ENCODE measurements around the gene MYBPHL. TPM values are rescaled to one million over a fixed set of nuclear protein-coding genes. Genes with fewer than 3 reads are reported as not detected.
"Not testable (repeated sequence)": the region's sequence is repeated elsewhere in the genome, so short reads cannot be mapped to it uniquely, and the experiment has no call there.

The MYBPHL gene
- total RNA-seq, 2 donors from 2014 or later, result not detected

DNA sequence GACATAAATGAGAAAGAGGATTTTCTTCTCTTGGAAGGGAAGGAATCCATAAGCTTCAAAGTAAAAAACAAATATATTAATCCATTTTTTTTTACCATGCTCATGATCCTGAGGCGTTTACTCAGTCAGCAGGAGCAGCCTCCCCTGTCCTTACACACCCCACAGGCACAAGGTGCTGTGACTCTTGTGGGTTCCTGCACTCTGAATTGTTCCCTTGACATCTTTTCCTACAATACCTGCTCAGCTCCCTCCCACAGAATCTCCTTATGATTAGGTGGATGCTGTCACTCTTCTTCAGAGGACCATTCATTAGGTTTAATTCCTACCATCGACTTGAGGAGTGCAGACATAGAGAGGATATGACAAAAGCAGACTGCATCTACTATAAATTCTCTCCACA lies 13.8 kb downstream of the MYBPHL start:
- no peak for DNase-seq
- no peak for TF ChIP-seq CTCF (IDR thresholded peaks at IDR 0.05)
- H3K4me1 ChIP-seq, result no peaks in the 10 kb centered on the region
- H3K36me3 ChIP-seq, result no peaks in the 10 kb centered on the region
- intact Hi-C loops (cut with DNase I), result no loop called here
- H3K27me3 ChIP-seq, result no peaks in the 10 kb centered on the region
- H3K9me3 ChIP-seq, result no peaks in the 10 kb centered on the region
- H3K4me3 ChIP-seq, result no peak overlapping the region
- H3K27ac ChIP-seq, result no peak overlapping the region
- H3K9ac ChIP-seq (ENCODE audit: low read depth in 2 of 2, low read length in 2 of 2), result no peak overlapping the region

DNA sequence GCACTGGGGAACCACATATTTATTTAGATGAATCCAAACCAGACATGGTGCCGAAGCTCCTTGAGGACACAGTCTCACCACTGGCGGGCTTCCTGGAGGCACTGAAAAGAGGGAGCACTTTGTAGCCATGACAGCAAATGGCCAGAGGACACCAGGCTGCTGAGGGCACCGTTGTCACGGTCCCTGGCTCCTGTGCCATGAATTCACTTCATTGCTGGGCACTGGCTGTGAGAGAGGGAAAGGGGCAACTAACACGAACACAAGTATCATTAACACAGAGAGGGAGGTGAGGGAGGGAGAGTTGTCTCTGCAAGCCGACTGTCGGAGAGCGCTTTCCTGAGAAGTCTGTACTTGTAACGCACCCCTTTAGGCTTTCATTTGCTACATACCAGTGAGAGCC lies 14.4 kb downstream of the MYBPHL start:
- intact Hi-C loops (cut with DNase I), result no loop called here
- no peak overlapping the region for H3K9ac ChIP-seq (ENCODE audit: low read depth in 2 of 2, low read length in 2 of 2)
- TF ChIP-seq CTCF (IDR thresholded peaks at IDR 0.05), result no peak
- no peaks in the 10 kb centered on the region for H3K9me3 ChIP-seq
- H3K36me3 ChIP-seq, result no peaks in the 10 kb centered on the region
- no peak overlapping the region for H3K4me3 ChIP-seq
- H3K27ac ChIP-seq, result no peak overlapping the region
- H3K27me3 ChIP-seq, result no peaks in the 10 kb centered on the region
- DNase-seq, result no peak
- H3K4me1 ChIP-seq, result no peaks in the 10 kb centered on the region

GRCh38 chr1:109290998-109291397 lies 15.8 kb downstream of the MYBPHL start:
- Histone ChIP-seq H3K9me3 (no peaks in the 10 kb centered on the region), H3K4me1 (no peaks in the 10 kb centered on the region), H3K36me3 (no peaks in the 10 kb centered on the region), H3K27ac (no peak overlapping the region), H3K4me3 (no peak overlapping the region), H3K27me3 (no peaks in the 10 kb centered on the region), H3K9ac (ENCODE audit: low read depth in 2 of 2, low read length in 2 of 2) (no peak overlapping the region)
- intact Hi-C loops (cut with DNase I), result no loop called here
- no peak for TF ChIP-seq CTCF (IDR thresholded peaks at IDR 0.05)
- no peak for DNase-seq

DNA sequence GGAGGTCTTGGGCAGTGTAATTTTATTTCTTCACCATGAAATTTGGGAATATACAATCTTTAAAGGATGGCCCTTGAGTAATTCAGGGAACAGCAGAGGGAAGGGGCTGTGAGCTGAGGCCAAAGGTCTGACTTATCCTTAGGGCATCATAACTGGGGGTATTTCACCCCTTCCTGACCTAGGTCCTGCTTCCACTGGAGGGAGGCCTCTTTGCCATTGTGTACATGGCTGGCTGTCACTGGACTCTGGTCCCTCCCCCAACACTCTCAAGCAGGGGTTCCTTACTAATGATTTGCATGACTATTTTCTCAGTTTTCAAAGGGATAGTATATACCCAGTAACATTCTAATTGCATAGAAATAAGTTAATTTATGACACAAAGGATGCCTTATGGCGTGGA lies 16.7 kb downstream of the MYBPHL start:
- no peaks in the 10 kb centered on the region for H3K4me1 ChIP-seq
- H3K4me3 ChIP-seq, result no peak overlapping the region
- H3K27me3 ChIP-seq, result no peaks in the 10 kb centered on the region
- no peak overlapping the region for H3K27ac ChIP-seq
- DNase-seq, result no peak
- H3K36me3 ChIP-seq, result no peaks in the 10 kb centered on the region
- intact Hi-C loops (cut with DNase I), result no loop called here
- no peak overlapping the region for H3K9ac ChIP-seq (ENCODE audit: low read depth in 2 of 2, low read length in 2 of 2)
- H3K9me3 ChIP-seq, result no peaks in the 10 kb centered on the region
- no peak for TF ChIP-seq CTCF (IDR thresholded peaks at IDR 0.05)

GRCh38 chr1:109286762-109287161 lies 20.0 kb downstream of the MYBPHL start:
- H3K9ac ChIP-seq (ENCODE audit: low read depth in 2 of 2, low read length in 2 of 2); H3K4me1 ChIP-seq; H3K4me3 ChIP-seq; H3K27ac ChIP-seq; intact Hi-C loops (cut with DNase I); H3K27me3 ChIP-seq; H3K9me3 ChIP-seq; DNase-seq; H3K36me3 ChIP-seq: not testable (repeated sequence)

DNA sequence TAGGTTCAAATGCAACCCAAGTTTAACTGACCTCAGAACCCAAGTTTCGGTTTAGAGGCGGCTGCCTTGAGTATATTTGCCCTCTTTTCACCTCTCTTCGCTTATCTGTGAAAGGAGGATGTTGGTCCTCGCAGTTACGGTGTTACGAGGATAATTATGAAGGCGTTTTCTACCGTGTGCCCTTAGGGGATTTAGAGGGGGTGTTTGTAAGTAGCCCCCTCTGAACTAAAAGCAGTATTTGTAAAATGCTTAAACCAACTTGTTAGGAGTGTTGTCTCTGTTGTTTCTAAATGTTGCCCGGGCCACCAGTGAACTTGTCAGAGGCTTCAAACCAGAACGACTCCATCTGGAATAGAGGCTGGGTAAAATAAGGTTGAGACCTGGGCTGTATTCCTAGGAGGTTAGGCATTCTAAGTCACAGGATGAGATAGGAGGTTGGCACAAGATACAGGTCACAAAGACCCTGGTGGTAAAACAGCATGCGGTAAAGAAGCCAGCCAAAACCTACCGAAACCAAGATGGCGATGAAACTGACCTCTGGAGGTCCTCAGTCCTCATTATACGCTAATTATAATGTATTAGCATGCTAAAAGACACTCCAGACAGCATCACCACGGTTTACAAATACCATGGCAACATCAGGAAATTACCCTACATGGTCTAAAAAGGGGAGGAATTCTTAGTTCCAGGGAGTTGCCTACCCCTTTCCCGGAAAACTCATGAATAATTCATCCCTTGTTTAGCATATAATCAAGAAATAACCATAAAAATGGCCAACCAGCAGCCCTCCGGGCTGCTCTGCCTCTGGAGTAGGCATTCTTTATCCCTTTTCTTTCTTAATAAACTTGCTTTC lies 22.8 kb downstream of the MYBPHL start:
- TF ChIP-seq CTCF (IDR thresholded peaks at IDR 0.05), result no peak
- Histone ChIP-seq H3K4me3 (peak overlapping the region; percentile 57), H3K4me1 (peaks cover 11% of the 10 kb centered on the region), H3K27ac (peak overlapping the region; percentile 93), H3K9ac (ENCODE audit: low read depth in 2 of 2, low read length in 2 of 2) (peak overlapping the region; percentile 78 to 88), H3K9me3 (no peaks in the 10 kb centered on the region), H3K27me3 (no peaks in the 10 kb centered on the region), H3K36me3 (no peaks in the 10 kb centered on the region)
- intact Hi-C loops (cut with DNase I), result loop anchor here (5.0 kb wide), 1 partner anchor 113 kb away; the partner anchor contains the start of gene SORT1
- no peak for DNase-seq

All from colonic mucosa (tissue), 4 donors.